ENCODE measurements around the gene AHCYL2.

DNA sequence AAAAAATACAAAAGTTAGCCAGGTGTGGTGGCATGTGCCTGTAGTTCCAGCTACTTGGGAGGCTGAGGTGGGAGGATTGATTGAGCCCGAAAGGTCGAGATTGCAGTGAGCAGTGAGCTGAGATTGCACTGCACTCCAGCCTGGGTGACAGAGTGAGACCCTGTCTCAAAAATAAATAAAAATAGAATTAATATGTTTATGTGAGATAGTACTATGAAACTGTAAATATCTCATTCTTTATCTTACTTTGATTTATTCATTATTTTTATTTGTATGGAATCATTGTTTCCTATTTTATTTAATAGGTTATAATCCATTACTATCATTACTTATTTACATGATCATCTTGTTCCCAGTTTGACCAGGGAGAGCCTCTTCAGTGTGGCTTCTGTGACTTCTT, 168.4 kb downstream of the AHCYL2 start:
- no peak for TF ChIP-seq EP300 (IDR thresholded peaks at IDR 0.05; ENCODE audit: borderline replicate concordance in 1 of 2, low read depth in 2 of 2, low read length in 2 of 2)
- TF ChIP-seq, protein P1, sequence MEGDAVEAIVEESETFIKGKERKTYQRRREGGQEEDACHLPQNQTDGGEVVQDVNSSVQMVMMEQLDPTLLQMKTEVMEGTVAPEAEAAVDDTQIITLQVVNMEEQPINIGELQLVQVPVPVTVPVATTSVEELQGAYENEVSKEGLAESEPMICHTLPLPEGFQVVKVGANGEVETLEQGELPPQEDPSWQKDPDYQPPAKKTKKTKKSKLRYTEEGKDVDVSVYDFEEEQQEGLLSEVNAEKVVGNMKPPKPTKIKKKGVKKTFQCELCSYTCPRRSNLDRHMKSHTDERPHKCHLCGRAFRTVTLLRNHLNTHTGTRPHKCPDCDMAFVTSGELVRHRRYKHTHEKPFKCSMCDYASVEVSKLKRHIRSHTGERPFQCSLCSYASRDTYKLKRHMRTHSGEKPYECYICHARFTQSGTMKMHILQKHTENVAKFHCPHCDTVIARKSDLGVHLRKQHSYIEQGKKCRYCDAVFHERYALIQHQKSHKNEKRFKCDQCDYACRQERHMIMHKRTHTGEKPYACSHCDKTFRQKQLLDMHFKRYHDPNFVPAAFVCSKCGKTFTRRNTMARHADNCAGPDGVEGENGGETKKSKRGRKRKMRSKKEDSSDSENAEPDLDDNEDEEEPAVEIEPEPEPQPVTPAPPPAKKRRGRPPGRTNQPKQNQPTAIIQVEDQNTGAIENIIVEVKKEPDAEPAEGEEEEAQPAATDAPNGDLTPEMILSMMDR (IDR thresholded peaks at IDR 0.05; ENCODE audit: control extremely low read depth in 1 of 3, insufficient read depth in 1 of 3, low read depth in 1 of 3, low read length in 3 of 3), result no peak
- TF ChIP-seq POLR2AphosphoS5 (IDR thresholded peaks at IDR 0.05; ENCODE audit: low read depth, low read length), result no peak
- no peak for TF ChIP-seq TEAD4 (IDR thresholded peaks at IDR 0.05; ENCODE audit: low read depth, low read length)
- TF ChIP-seq SIN3A (conservative IDR thresholded peaks at IDR 0.05 in 1 of 2, IDR thresholded peaks at IDR 0.05 in 1 of 2; ENCODE audit: low read depth in 1 of 2, low read length in 2 of 2), result no peak
- no peak for TF ChIP-seq SIX5 (IDR thresholded peaks at IDR 0.05; ENCODE audit: low read depth, low read length)
- TF ChIP-seq POLR2A (IDR thresholded peaks at IDR 0.05; ENCODE audit: control extremely low read depth in 1 of 2, low read depth in 2 of 2, low read length in 2 of 2), result no peak
- TF ChIP-seq SP1 (IDR thresholded peaks at IDR 0.05; ENCODE audit: low read depth, low read length), result no peak
- no peak for TF ChIP-seq RXRA (IDR thresholded peaks at IDR 0.05; ENCODE audit: insufficient read depth, low read depth, low read length)
- no peak for TF ChIP-seq HDAC2 (IDR thresholded peaks at IDR 0.05; ENCODE audit: borderline replicate concordance in 1 of 2, low read depth in 2 of 2, low read length in 2 of 2)
- no peak for TF ChIP-seq CBX8 (IDR thresholded peaks at IDR 0.05; ENCODE audit: borderline replicate concordance, low read depth, low read length)
